ENCODE data around the gene FRMD4B. TPM values are rescaled to one million over a fixed set of nuclear protein-coding genes. Genes with fewer than 3 reads are reported as not detected.
A peak's percentile ranks its signal among the peaks of the same experiment; 100 is the strongest.

Gene FRMD4B
- total RNA-seq, 4 donors from 2014 or later, result 39.5 to 71.0 (median 56.0) TPM

DNA sequence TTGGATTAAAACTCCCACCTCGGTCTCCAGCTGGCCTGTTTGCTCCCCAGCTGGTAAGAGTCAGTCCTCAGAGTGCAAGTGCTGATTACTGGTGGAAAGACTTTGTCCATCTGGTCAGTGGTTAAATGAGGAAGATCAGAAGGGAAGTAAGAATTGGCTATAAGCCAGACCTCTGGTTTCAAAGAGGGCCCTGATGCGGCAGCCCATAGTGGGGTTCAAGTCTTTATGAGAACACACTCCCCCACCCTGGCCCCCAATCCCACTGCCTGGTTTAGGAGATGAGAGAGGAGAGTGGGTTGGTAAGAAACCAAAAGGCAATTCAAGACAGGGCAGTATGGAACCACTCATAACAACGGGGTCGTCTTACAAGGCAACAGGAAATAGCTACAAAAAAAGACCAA is 65.0 kb downstream of the FRMD4B start:
- ATAC-seq (ENCODE audit: low FRiP score), result no peak
- no peak for TF ChIP-seq CTCF (IDR thresholded peaks at IDR 0.05)
- DNase-seq (ENCODE audit: low spot score), result no peak

- ATAC-seq (ENCODE audit: low FRiP score), result no peak
- TF ChIP-seq CTCF (IDR thresholded peaks at IDR 0.05), result no peak
- DNase-seq (ENCODE audit: low spot score), result no peak
Measured at GRCh38 chr3:69319652-69320051, 66.2 kb downstream of the FRMD4B start.

GRCh38 chr3:69318410-69318809 is 67.5 kb downstream of the FRMD4B start:
- ATAC-seq (ENCODE audit: low FRiP score) (no peak), DNase-seq (ENCODE audit: low spot score) (no peak)
- TF ChIP-seq CTCF (IDR thresholded peaks at IDR 0.05), result no peak

DNA sequence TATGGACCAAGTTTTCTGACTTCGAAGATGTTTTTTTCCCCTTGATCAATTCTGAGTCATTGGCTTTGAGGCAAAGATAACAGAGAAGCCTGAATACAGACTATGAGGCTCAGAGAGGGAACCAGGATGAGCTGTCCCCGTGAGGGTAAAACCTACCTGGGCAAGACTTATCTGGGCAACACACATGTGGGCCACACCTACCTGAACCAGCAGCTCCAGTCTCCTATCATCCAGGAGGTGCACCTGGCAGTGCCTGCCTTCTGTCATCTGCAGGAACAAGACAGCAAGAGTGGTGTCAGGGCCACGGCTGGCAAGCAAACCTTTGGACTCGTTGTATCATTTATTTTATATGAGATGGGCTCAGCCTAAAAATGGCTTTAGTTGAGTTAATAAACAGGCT is 72.6 kb downstream of the FRMD4B start:
- TF ChIP-seq CTCF (IDR thresholded peaks at IDR 0.05), result no peak
- ATAC-seq (ENCODE audit: low FRiP score), result no peak
- DNase-seq (ENCODE audit: low spot score), result no peak

DNA sequence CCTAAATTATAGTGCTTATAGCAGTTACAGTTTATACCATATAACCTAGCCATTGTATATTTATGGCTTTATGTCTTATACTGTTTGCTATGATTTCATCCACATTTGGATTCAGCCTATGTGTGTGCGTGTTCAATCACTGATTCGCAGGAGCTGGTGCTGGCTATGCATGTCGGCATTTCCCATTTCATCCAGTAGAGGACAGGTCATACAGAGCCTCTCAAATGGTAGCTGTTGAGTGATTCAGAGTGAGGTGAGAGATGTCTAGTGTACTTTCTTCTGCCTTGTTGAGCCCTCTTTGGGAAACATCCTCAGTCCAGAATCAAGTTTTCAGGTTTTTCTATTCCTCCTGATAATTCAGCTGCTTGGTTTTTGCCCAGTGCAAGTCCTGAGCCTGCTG is 76.1 kb downstream of the FRMD4B start:
- no peak for TF ChIP-seq CTCF (IDR thresholded peaks at IDR 0.05)
- ATAC-seq (ENCODE audit: low FRiP score) (no peak), DNase-seq (ENCODE audit: low spot score) (no peak)

DNA sequence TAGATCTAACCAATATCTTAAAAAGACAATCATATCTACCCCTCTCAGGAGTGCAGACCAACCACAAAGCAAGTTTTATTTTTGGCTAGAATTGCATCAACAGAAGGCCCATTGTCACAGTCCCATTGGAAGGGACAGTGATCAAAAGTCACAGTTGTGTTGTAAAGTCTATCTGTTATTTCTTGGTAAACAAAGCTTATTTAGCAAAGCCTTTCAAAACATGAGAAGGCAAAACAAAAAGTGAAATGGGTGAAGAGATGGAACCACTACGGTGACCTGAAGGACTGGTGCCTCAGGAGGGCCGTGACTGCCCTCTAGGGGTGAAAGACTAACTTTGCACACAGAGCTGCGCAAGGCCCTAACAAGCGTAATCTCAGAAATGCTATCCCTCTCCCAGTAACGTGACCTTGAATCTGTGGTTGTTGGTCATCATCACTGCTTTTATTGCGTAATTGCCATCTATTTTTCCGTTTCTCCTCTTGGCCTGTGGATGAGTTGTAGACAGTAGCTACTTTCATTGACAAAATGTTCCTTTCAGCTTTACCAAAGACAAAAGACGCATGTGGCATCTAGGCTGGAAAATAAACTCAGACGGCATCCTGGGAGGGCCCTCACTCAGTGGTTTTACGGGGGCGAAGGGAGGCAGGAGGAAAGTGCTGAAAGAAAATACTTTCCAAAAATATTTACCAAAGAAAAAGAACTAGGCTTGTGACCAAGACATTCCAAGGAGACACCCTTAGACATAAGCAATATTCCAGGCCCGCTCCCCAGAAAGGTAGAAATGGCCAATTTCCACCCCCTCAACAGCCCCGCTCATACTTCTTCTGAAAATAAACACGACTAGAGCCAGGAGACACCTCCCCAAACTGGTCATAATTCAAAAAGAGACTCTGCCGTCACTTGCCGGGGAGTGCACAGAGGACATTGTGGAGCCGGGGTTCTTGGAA is 79.4 kb downstream of the FRMD4B start:
- TF ChIP-seq CTCF (IDR thresholded peaks at IDR 0.05), result peak in 1 of 3 donors; percentile 45
- ATAC-seq (ENCODE audit: low FRiP score) (peak; percentile 93), DNase-seq (ENCODE audit: low spot score) (no peak)

DNA sequence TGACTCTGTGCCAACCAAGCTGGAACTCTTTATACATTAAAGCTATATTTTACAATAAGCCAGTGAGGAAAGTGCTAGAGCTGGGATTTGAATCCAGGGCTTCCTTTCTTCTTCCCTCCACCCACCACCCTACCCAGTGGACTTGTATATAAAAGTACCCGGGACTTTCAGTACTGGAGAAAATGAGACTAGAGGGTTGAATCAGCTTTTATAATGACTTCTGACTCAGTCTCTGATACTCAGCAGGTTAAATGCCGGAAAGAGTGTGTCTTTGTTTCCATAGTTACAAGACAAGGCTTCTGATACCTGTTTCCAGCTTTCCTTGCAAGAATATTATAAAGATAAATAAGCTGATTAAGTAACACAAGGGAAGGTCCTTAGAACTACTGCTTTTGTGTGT is 80.9 kb downstream of the FRMD4B start:
- DNase-seq (ENCODE audit: low spot score) (no peak), ATAC-seq (ENCODE audit: low FRiP score) (peak; percentile 61)
- no peak for TF ChIP-seq CTCF (IDR thresholded peaks at IDR 0.05)

Data from omental fat pad (tissue), 4 donors.